HEK293 (cell line): ENCODE data around the gene MTERF4.

Source experiments
- CTCF ChIA-PET: fragments of 350-600 bp; formaldehyde crosslinking; extraction: SDS; loops from one replicate; lab custom pipeline; 2021; ENCODE audit warnings: antibody characterized with exemption; lab: Yijun Ruan, JAX
- POLR2A ChIA-PET: fragments of 300-600 bp; formaldehyde crosslinking; extraction: SDS; loops from one replicate; lab custom pipeline; 2020; ENCODE audit warnings: antibody characterized with exemption, inconsistent platforms; lab: Yijun Ruan, JAX
- H3K27ac ChIP-seq: fragments of 200-500 bp; sonication (Bioruptor generic); 2 replicates; pipeline ENCODE4 v1.5.1; 2014; ENCODE audit warnings: low read depth, low read length, control low read depth, inconsistent platforms; ENCODE audit errors: extremely low read depth
- H3K36me3 ChIP-seq, 2 experiments: fragments of 200-500 bp in 1 of 2; sonication (Bioruptor generic) in 1 of 2; 1 replicate in 1 of 2; 2 replicates in 1 of 2; pipeline ENCODE4 v1.5.1; 2014 to 2017; ENCODE audit warnings: inconsistent platforms in 2 of 2, low read length in 2 of 2; ENCODE audit not compliant: control insufficient read depth in 2 of 2, insufficient read depth in 1 of 2
- H3K4me1 ChIP-seq: fragments of 200-500 bp; sonication (Bioruptor generic); 2 replicates; pipeline ENCODE4 v1.5.1; 2014; ENCODE audit warnings: mild to moderate bottlenecking, low read length, inconsistent platforms; ENCODE audit not compliant: control insufficient read depth, insufficient read depth
- H3K4me3 ChIP-seq: 2 replicates; pipeline ENCODE4 v1.5.1; 2011; ENCODE audit warnings: low read depth, mild to moderate bottlenecking, control low read depth, low read length, moderate library complexity
- H3K9me3 ChIP-seq: fragments of 200-500 bp; sonication (Bioruptor generic); 2 replicates; pipeline ENCODE4 v1.5.1; 2014; ENCODE audit warnings: low read depth, low read length, inconsistent platforms; ENCODE audit not compliant: control insufficient read depth, insufficient read depth
- BCL11B ChIP-seq: fragments of 450-650 bp; formaldehyde crosslinking; IDR thresholded peaks from 2 replicates; pipeline ENCODE4 v1.5.1; 2016; ENCODE audit warnings: low read depth, missing biosample characterization, missing genetic modification characterization
- REPIN1 ChIP-seq: fragments of 450-650 bp; formaldehyde crosslinking; IDR thresholded peaks from 2 replicates; pipeline ENCODE4 v1.5.1; 2017; ENCODE audit warnings: missing biosample characterization, missing genetic modification characterization, low read depth
- TCF7L2 ChIP-seq: IDR thresholded peaks from 2 replicates; pipeline ENCODE4 v1.6.1; 2011; ENCODE audit warnings: low read depth, mild to moderate bottlenecking, inconsistent platforms, low read length, moderate library complexity, borderline replicate concordance
- ZNF48 ChIP-seq: fragments of 450-650 bp; formaldehyde crosslinking; IDR thresholded peaks from 2 replicates; pipeline ENCODE4 v1.5.1; 2016; ENCODE audit warnings: missing biosample characterization, missing genetic modification characterization
- TF ChIP-seq, protein P1 (sequence below): fragments of 450-650 bp; formaldehyde crosslinking; IDR thresholded peaks from 2 replicates; pipeline ENCODE4 v1.5.0; 2017; ENCODE audit warnings: missing biosample characterization, missing genetic modification characterization, borderline replicate concordance
- TF ChIP-seq, protein P2 (sequence below): fragments of 450-650 bp; formaldehyde crosslinking; IDR thresholded peaks from 2 replicates; pipeline ENCODE4 v1.5.1; 2017; ENCODE audit warnings: missing biosample characterization, missing genetic modification characterization

MTERF4 gene

DNA sequence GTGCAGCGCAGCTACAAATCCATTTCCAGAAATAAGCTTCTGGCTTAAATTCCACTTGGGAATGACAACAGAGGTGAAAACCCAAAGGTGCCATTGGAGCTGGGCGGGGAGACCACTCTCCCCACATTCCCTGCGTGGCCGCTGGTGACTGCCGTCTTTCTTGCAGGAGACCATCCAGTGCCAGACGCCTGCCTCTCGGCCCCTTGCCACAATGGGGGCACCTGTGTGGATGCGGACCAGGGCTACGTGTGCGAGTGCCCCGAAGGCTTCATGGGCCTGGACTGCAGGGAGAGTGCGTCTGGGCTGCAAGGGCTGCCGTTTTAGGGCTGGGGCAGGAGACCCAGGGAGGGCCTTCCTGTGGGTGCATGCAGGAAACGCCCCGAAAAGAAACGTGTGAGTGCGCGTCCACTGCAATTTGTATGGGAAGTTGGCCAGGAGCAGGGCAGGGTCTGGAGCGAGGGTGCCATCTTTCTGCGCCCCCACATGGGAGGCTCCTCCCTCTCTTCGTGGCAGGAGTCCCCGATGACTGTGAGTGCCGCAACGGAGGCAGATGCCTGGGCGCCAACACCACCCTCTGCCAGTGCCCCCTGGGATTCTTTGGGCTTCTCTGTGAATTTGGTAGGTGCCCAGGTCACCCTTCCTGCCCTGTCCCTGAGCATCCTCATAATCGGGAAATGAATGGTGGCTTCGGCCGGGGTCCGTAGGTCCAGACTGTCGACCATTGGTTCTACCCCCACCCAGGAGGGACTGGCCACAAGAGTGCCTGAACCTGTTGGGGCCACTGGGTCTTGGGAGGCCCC, 53.7 kb downstream of the MTERF4 start:
- no peaks in the 10 kb centered on the region; the same call in 1 of the 2 replicates for H3K9me3 ChIP-seq
- H3K27ac ChIP-seq = no peak overlapping the region
- H3K4me3 ChIP-seq = no peak overlapping the region
- no peaks in the 10 kb centered on the region for H3K36me3 ChIP-seq
- no peaks in the 10 kb centered on the region for H3K4me1 ChIP-seq
- TF ChIP-seq, protein P1, sequence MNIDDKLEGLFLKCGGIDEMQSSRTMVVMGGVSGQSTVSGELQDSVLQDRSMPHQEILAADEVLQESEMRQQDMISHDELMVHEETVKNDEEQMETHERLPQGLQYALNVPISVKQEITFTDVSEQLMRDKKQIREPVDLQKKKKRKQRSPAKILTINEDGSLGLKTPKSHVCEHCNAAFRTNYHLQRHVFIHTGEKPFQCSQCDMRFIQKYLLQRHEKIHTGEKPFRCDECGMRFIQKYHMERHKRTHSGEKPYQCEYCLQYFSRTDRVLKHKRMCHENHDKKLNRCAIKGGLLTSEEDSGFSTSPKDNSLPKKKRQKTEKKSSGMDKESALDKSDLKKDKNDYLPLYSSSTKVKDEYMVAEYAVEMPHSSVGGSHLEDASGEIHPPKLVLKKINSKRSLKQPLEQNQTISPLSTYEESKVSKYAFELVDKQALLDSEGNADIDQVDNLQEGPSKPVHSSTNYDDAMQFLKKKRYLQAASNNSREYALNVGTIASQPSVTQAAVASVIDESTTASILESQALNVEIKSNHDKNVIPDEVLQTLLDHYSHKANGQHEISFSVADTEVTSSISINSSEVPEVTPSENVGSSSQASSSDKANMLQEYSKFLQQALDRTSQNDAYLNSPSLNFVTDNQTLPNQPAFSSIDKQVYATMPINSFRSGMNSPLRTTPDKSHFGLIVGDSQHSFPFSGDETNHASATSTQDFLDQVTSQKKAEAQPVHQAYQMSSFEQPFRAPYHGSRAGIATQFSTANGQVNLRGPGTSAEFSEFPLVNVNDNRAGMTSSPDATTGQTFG (tag by site-specific recombination) = no peak
- TF ChIP-seq TCF7L2 (no peak), ZNF48 (tag by site-specific recombination) (no peak)
- TF ChIP-seq, protein P2, sequence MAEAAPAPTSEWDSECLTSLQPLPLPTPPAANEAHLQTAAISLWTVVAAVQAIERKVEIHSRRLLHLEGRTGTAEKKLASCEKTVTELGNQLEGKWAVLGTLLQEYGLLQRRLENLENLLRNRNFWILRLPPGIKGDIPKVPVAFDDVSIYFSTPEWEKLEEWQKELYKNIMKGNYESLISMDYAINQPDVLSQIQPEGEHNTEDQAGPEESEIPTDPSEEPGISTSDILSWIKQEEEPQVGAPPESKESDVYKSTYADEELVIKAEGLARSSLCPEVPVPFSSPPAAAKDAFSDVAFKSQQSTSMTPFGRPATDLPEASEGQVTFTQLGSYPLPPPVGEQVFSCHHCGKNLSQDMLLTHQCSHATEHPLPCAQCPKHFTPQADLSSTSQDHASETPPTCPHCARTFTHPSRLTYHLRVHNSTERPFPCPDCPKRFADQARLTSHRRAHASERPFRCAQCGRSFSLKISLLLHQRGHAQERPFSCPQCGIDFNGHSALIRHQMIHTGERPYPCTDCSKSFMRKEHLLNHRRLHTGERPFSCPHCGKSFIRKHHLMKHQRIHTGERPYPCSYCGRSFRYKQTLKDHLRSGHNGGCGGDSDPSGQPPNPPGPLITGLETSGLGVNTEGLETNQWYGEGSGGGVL (tag by site-specific recombination) = no peak
- CTCF ChIA-PET = interaction anchor here (0.6 to 0.7 kb wide), 2 partner anchors 12 to 482 kb away, joined by 3 to 4 read pairs; no protein-coding TSS in a partner anchor
- POLR2A ChIA-PET = interaction anchor here (0.6 to 0.8 kb wide), 2 partner anchors 25 kb away, joined by 3 to 5 read pairs; no protein-coding TSS in a partner anchor

DNA sequence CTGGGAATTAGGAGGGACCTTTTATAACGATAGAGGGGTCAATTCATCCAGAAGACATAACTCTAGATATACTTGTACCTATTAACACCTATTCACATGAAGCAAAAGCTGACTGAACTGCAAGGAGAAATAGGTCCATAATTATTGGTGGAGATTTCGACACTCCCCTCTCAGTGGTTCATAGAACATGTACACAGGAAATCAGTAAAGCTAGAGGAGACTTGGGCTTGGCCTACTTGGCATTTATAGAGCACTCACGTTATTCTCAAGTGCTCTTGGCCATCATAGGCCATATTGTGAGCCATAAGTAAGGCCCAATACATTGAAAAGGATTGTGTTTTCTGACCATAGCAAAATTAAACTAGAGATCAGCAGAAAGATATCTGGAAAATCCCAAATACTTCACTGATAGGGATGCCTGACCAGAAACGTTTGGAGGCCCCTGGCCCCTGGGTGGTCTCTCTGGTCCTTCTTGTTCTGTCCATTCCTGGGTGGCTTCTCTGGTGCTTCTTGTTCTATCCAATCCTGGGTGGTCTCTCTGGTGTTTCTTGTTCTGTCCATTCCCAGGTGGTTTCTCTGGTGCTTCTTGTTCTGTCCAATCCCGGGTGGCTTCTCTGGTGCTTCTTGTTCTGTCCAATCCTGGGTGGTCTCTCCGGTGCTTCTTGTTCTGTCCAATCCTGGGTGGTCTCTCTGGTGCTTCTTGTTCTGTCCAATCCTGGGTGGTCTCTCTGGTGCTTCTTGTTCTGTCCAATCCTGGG, 54.7 kb downstream of the MTERF4 start:
- ChIA-PET CTCF (interaction anchor here (0.6 kb wide), 1 partner anchor 13 kb away, joined by 3 read pairs; no protein-coding TSS in a partner anchor), POLR2A (interaction anchor here (0.8 kb wide), 1 partner anchor 26 kb away, joined by 3 read pairs; no protein-coding TSS in a partner anchor)
- Histone ChIP-seq H3K27ac (no peak overlapping the region), H3K4me1 (no peaks in the 10 kb centered on the region), H3K36me3 (no peaks in the 10 kb centered on the region), H3K9me3 (no peaks in the 10 kb centered on the region; the same call in 1 of the 2 replicates)
- no peak for TF ChIP-seq REPIN1 (tag by site-specific recombination)
- TF ChIP-seq BCL11B (tag by site-specific recombination) = no peak
- TF ChIP-seq, all 188 proteins: peak for 0
- no peak overlapping the region for H3K4me3 ChIP-seq
